ENCODE results near the gene F2RL3.

DNA sequence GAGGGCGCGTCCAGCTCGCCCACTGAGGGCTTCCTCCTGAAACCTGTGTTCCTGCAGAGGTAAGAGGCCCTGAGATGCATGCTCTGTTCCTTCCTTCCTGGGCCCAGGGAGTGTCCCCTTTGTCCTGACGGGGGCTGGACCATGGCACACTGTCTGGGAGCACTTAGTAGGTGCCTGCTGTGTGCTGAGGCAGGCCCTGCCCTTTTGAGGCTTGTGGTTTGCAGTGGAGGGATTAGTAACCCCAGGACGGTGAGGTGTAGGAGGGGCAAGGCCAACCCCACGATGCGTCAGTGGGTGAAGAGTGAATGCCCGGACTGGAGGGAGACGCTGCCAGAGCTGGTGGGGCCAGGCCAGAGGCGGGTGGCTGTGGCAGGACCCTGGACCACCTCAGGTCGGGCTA is 11.2 kb upstream of the F2RL3 start:
- TF ChIP-seq, protein P1, sequence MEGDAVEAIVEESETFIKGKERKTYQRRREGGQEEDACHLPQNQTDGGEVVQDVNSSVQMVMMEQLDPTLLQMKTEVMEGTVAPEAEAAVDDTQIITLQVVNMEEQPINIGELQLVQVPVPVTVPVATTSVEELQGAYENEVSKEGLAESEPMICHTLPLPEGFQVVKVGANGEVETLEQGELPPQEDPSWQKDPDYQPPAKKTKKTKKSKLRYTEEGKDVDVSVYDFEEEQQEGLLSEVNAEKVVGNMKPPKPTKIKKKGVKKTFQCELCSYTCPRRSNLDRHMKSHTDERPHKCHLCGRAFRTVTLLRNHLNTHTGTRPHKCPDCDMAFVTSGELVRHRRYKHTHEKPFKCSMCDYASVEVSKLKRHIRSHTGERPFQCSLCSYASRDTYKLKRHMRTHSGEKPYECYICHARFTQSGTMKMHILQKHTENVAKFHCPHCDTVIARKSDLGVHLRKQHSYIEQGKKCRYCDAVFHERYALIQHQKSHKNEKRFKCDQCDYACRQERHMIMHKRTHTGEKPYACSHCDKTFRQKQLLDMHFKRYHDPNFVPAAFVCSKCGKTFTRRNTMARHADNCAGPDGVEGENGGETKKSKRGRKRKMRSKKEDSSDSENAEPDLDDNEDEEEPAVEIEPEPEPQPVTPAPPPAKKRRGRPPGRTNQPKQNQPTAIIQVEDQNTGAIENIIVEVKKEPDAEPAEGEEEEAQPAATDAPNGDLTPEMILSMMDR (IDR thresholded peaks at IDR 0.05), result no peak
- no peak for TF ChIP-seq POLR2A (IDR thresholded peaks at IDR 0.05)
